HepG2 (cell line): ENCODE measurements around the gene CMC1. TPM values are rescaled to one million over a fixed set of nuclear protein-coding genes. Genes with fewer than 3 reads are reported as not detected.

Source experiments
- ATF1 ChIP-seq: IDR thresholded peaks from 2 replicates; pipeline ENCODE4 v1.6.1; 2016; ENCODE audit warnings: mild to moderate bottlenecking, control low read depth
- CEBPG ChIP-seq: IDR thresholded peaks from 2 replicates; pipeline ENCODE4 v1.6.1; 2016
- DNMT3B ChIP-seq: conservative IDR thresholded peaks from 2 replicates; pipeline ENCODE4 v1.6.1; 2016; ENCODE audit warnings: missing biosample characterization, control low read depth
- EHMT2 ChIP-seq: fragments of 200-600 bp; sonication (generic); IDR thresholded peaks from 2 replicates; pipeline ENCODE4 v1.7.0; 2017; ENCODE audit warnings: antibody characterized with exemption, low read depth, low read length, borderline replicate concordance
- ELF3 ChIP-seq: IDR thresholded peaks from 2 replicates; pipeline ENCODE4 v1.6.1; 2016; ENCODE audit warnings: missing genetic modification reagents, missing compliant biosample characterization
- GATAD2A ChIP-seq: IDR thresholded peaks from 2 replicates; pipeline ENCODE4 v1.6.1; 2016
- HNF4A ChIP-seq: sonication (generic); formaldehyde crosslinking; IDR thresholded peaks from 2 replicates; pipeline ENCODE4 v1.4.0; 2020; ENCODE audit warnings: missing genetic modification reagents
- NCOA2 ChIP-seq: sonication (generic); formaldehyde crosslinking; IDR thresholded peaks from 2 replicates; pipeline ENCODE4 v1.8.0; 2022; ENCODE audit warnings: inconsistent platforms
- NFE2L2 ChIP-seq: fragments of 150-350 bp; IDR thresholded peaks from 2 replicates; pipeline ENCODE4 v1.6.1; 2014; ENCODE audit warnings: low read length
- NFIC ChIP-seq: IDR thresholded peaks from 2 replicates; pipeline ENCODE4 v1.6.1; 2012; ENCODE audit warnings: mild to moderate bottlenecking, low read length, inconsistent platforms
- NR2F6 ChIP-seq, 2 experiments: IDR thresholded peaks; 2 replicates each; pipeline ENCODE4 v1.6.1; 2016; ENCODE audit warnings: antibody characterized with exemption in 1 of 2, mild to moderate bottlenecking in 1 of 2
- PITX1 ChIP-seq: sonication (generic); formaldehyde crosslinking; IDR thresholded peaks from 2 replicates; pipeline ENCODE4 v1.5.1; 2020; ENCODE audit warnings: mild to moderate bottlenecking, missing genetic modification reagents
- POGZ ChIP-seq: sonication (generic); formaldehyde crosslinking; IDR thresholded peaks from 2 replicates; pipeline ENCODE4 v1.4.0; 2020; ENCODE audit warnings: mild to moderate bottlenecking, missing genetic modification reagents
- RCOR2 ChIP-seq: IDR thresholded peaks from 2 replicates; pipeline ENCODE4 v1.6.1; 2016; ENCODE audit warnings: missing biosample characterization, missing genetic modification reagents
- RXRB ChIP-seq: IDR thresholded peaks from 2 replicates; pipeline ENCODE4 v1.6.1; 2016; ENCODE audit warnings: borderline replicate concordance, missing genetic modification reagents, missing compliant biosample characterization
- TCF7 ChIP-seq: sonication (generic); IDR thresholded peaks from 2 replicates; pipeline ENCODE4 v1.6.1; 2016; ENCODE audit warnings: antibody characterized with exemption, low read depth
- UBTF ChIP-seq: sonication (generic); formaldehyde crosslinking; IDR thresholded peaks from 2 replicates; pipeline ENCODE4 v1.4.0; 2020; ENCODE audit warnings: mild to moderate bottlenecking, missing genetic modification reagents
- ZNF138 ChIP-seq: sonication (generic); formaldehyde crosslinking; IDR thresholded peaks from 2 replicates; pipeline ENCODE4 v1.5.0; 2020; ENCODE audit warnings: mild to moderate bottlenecking, low read depth, missing genetic modification reagents
- ZNF264 ChIP-seq: sonication (generic); formaldehyde crosslinking; IDR thresholded peaks from 2 replicates; pipeline ENCODE4 v1.4.0; 2020; ENCODE audit warnings: missing genetic modification reagents
- ZNF572 ChIP-seq: sonication (generic); formaldehyde crosslinking; IDR thresholded peaks from 2 replicates; pipeline ENCODE4 v1.5.1; 2020; ENCODE audit warnings: mild to moderate bottlenecking, missing genetic modification reagents
- polyA plus RNA-seq, 8 experiments: library from polyadenylated mRNA; depleted of rRNA in 3 of 8; stranded (reverse) in 7 of 8; unstranded in 1 of 8; fragments of >200 nt; fragmentation: Illumina TruSeq in 4 of 8; extraction: Trizol in 4 of 8; gene quantifications; 2 replicates each; pipeline versions ENCODE4 v1.2.1 to v1.2.3, GENCODE V29; 2011 to 2016; ENCODE audit warnings: low read depth in 4 of 8, missing spikeins in 1 of 8, mixed read lengths in 1 of 8; ENCODE audit not compliant: insufficient read depth in 1 of 8
- total RNA-seq, 5 experiments: library from RNA; depleted of rRNA; stranded (reverse); fragments of >200 nt; fragmentation: Illumina TruSeq; extraction: Trizol; gene quantifications; 2 replicates each; pipeline ENCODE4 v1.2.3, GENCODE V29; 2016; ENCODE audit warnings: low read depth in 1 of 5
- TF ChIP-seq, protein P1 (sequence below): sonication (generic); IDR thresholded peaks from 2 replicates; pipeline ENCODE4 v1.6.1; 2016; ENCODE audit warnings: low read depth, borderline replicate concordance
- TF ChIP-seq, protein P2 (sequence below): sonication (generic); formaldehyde crosslinking; IDR thresholded peaks from 2 replicates; pipeline ENCODE4 v1.4.0; 2020; ENCODE audit warnings: missing genetic modification reagents, borderline replicate concordance
- TF ChIP-seq, protein P3 (sequence below): sonication (generic); formaldehyde crosslinking; IDR thresholded peaks from 2 replicates; pipeline ENCODE4 v1.5.1; 2020; ENCODE audit warnings: mild to moderate bottlenecking, missing genetic modification reagents, borderline replicate concordance

Gene CMC1
- total and polyA plus RNA-seq, 2 of the 13 experiments (the other 11 are each of a cell fraction or from before 2014, with no cell fraction given): 22.1 to 29.5 TPM

- TF ChIP-seq DNMT3B (CRISPR knock-in tag) (no peak), NR2F6 (IDR thresholded peaks at IDR 0.05) (peak; percentile 52; the same call in 1 of the 2 replicates), NR2F6 (CRISPR knock-in tag; IDR thresholded peaks at IDR 0.05) (peak; percentile 45; the same call in 1 of the 2 replicates), HNF4A (peak; percentile 79), POGZ (peak; percentile 80), CEBPG (CRISPR knock-in tag) (peak; percentile 40; the same call in 1 of the 2 replicates), RXRB (CRISPR knock-in tag) (0 out of 2 replicates have a peak, but pooled peaks have one; percentile 29), RCOR2 (CRISPR knock-in tag) (0 out of 2 replicates have a peak, but pooled peaks have one; percentile 30), NFE2L2 (no peak), ELF3 (CRISPR knock-in tag) (0 out of 2 replicates have a peak, but pooled peaks have one; percentile 19), TCF7 (peak; percentile 80), NFIC (peak; percentile 59; the same call in 1 of the 2 replicates), EHMT2 (peak; percentile 62; the same call in 1 of the 2 replicates), ATF1 (no peak), ZNF264 (CRISPR knock-in tag) (0 out of 2 replicates have a peak, but pooled peaks have one; percentile 26), NCOA2 (CRISPR knock-in tag) (peak; percentile 75), GATAD2A (CRISPR knock-in tag) (peak; percentile 56; the same call in 1 of the 2 replicates), UBTF (CRISPR knock-in tag) (no peak), PITX1 (CRISPR knock-in tag) (0 out of 2 replicates have a peak, but pooled peaks have one; percentile 20), ZNF572 (CRISPR knock-in tag) (no peak), ZNF138 (CRISPR knock-in tag) (no peak)
- TF ChIP-seq, protein P1, sequence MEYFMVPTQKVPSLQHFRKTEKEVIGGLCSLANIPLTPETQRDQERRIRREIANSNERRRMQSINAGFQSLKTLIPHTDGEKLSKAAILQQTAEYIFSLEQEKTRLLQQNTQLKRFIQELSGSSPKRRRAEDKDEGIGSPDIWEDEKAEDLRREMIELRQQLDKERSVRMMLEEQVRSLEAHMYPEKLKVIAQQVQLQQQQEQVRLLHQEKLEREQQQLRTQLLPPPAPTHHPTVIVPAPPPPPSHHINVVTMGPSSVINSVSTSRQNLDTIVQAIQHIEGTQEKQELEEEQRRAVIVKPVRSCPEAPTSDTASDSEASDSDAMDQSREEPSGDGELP: no peak
- TF ChIP-seq, protein P2, sequence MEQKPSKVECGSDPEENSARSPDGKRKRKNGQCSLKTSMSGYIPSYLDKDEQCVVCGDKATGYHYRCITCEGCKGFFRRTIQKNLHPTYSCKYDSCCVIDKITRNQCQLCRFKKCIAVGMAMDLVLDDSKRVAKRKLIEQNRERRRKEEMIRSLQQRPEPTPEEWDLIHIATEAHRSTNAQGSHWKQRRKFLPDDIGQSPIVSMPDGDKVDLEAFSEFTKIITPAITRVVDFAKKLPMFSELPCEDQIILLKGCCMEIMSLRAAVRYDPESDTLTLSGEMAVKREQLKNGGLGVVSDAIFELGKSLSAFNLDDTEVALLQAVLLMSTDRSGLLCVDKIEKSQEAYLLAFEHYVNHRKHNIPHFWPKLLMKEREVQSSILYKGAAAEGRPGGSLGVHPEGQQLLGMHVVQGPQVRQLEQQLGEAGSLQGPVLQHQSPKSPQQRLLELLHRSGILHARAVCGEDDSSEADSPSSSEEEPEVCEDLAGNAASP (CRISPR knock-in tag): no peak
- TF ChIP-seq, protein P3, sequence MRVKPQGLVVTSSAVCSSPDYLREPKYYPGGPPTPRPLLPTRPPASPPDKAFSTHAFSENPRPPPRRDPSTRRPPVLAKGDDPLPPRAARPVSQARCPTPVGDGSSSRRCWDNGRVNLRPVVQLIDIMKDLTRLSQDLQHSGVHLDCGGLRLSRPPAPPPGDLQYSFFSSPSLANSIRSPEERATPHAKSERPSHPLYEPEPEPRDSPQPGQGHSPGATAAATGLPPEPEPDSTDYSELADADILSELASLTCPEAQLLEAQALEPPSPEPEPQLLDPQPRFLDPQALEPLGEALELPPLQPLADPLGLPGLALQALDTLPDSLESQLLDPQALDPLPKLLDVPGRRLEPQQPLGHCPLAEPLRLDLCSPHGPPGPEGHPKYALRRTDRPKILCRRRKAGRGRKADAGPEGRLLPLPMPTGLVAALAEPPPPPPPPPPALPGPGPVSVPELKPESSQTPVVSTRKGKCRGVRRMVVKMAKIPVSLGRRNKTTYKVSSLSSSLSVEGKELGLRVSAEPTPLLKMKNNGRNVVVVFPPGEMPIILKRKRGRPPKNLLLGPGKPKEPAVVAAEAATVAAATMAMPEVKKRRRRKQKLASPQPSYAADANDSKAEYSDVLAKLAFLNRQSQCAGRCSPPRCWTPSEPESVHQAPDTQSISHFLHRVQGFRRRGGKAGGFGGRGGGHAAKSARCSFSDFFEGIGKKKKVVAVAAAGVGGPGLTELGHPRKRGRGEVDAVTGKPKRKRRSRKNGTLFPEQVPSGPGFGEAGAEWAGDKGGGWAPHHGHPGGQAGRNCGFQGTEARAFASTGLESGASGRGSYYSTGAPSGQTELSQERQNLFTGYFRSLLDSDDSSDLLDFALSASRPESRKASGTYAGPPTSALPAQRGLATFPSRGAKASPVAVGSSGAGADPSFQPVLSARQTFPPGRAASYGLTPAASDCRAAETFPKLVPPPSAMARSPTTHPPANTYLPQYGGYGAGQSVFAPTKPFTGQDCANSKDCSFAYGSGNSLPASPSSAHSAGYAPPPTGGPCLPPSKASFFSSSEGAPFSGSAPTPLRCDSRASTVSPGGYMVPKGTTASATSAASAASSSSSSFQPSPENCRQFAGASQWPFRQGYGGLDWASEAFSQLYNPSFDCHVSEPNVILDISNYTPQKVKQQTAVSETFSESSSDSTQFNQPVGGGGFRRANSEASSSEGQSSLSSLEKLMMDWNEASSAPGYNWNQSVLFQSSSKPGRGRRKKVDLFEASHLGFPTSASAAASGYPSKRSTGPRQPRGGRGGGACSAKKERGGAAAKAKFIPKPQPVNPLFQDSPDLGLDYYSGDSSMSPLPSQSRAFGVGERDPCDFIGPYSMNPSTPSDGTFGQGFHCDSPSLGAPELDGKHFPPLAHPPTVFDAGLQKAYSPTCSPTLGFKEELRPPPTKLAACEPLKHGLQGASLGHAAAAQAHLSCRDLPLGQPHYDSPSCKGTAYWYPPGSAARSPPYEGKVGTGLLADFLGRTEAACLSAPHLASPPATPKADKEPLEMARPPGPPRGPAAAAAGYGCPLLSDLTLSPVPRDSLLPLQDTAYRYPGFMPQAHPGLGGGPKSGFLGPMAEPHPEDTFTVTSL (CRISPR knock-in tag): peak; percentile 75; the same call in 1 of the 2 replicates
These were observed 79.6 kb downstream of the CMC1 start (continued) for GRCh38 chr3:28320981-28321380.
